Fibroblast of pulmonary artery (primary cell): ENCODE data around the gene HMGCLL1.
A peak's percentile ranks its signal among the peaks of the same experiment; 100 is the strongest.

Experiments used
- DNase-seq: peaks from one replicate; pipeline ENCODE4 v3.0.0-alpha.2; 2010; ENCODE audit warnings: low read depth
- H3K4me3 ChIP-seq: replicated peaks from 2 replicates; pipeline ENCODE4 v1.5.1; 2011; ENCODE audit warnings: low read depth, mild to moderate bottlenecking, control low read depth, low read length, moderate library complexity
- TF ChIP-seq, protein P1 (sequence below): IDR thresholded peaks from 2 replicates; pipeline ENCODE4 v1.5.1; 2011; ENCODE audit warnings: mild to moderate bottlenecking, control low read depth, low read length, inconsistent platforms; ENCODE audit errors: missing control alignments

Gene HMGCLL1

DNA sequence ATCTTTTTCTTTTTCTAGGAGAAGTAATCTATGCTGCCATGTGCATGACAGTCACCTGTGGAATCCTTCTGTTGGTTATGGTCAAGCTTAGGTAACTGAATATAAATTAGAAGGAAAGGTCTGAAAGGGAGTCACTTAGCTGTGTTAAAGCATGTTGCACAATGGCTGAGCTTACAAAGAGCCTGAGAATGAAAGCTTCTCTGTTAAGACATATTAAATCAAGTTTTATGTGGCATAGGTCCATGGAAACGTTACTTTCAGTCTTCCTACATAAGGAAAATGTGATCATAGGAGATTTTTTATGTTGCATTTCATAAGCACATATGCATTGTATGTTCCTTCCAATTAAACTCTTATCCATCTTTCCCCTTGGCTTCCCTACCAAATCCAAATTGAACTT is 179.6 kb downstream of the HMGCLL1 start:
- no peak overlapping the region for H3K4me3 ChIP-seq
- peak; percentile 27 for DNase-seq
- TF ChIP-seq, protein P1, sequence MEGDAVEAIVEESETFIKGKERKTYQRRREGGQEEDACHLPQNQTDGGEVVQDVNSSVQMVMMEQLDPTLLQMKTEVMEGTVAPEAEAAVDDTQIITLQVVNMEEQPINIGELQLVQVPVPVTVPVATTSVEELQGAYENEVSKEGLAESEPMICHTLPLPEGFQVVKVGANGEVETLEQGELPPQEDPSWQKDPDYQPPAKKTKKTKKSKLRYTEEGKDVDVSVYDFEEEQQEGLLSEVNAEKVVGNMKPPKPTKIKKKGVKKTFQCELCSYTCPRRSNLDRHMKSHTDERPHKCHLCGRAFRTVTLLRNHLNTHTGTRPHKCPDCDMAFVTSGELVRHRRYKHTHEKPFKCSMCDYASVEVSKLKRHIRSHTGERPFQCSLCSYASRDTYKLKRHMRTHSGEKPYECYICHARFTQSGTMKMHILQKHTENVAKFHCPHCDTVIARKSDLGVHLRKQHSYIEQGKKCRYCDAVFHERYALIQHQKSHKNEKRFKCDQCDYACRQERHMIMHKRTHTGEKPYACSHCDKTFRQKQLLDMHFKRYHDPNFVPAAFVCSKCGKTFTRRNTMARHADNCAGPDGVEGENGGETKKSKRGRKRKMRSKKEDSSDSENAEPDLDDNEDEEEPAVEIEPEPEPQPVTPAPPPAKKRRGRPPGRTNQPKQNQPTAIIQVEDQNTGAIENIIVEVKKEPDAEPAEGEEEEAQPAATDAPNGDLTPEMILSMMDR: no peak

- DNase-seq: peak; percentile 50
- TF ChIP-seq, protein P1: no peak
- no peak overlapping the region for H3K4me3 ChIP-seq
These were observed 181.0 kb downstream of the HMGCLL1 start for GRCh38 chr6:55397986-55398385.

- no peak overlapping the region for H3K4me3 ChIP-seq
- no peak for DNase-seq
- TF ChIP-seq, protein P1: no peak
These were observed 183.1 kb downstream of the HMGCLL1 start for GRCh38 chr6:55395871-55396270.

GRCh38 chr6:55388211-55388610 is 190.8 kb downstream of the HMGCLL1 start:
- TF ChIP-seq, protein P1: no peak
- DNase-seq: peak; percentile 4
- no peak overlapping the region for H3K4me3 ChIP-seq
